HL-60 (cell line): ENCODE results near the gene TLCD1.
A peak's percentile ranks its signal among the peaks of the same experiment; 100 is the strongest.

Experiments
- DNase-seq, 2 experiments: peaks; one replicate each; pipeline ENCODE4 v3.0.0-alpha.2; 2010 to 2020; ENCODE audit warnings: low read depth in 1 of 2, low spot score in 1 of 2
- H3K27ac ChIP-seq: fragments of 250-450 bp; sonication (Bioruptor Pico); replicated peaks from 2 replicates; pipeline ENCODE4 v1.5.1; 2020; ENCODE audit warnings: mild to moderate bottlenecking, moderate library complexity
- H3K27me3 ChIP-seq: fragments of 250-450 bp; sonication (Bioruptor Pico); 2 replicates; pipeline ENCODE4 v1.5.1; 2021; ENCODE audit warnings: mild to moderate bottlenecking, moderate library complexity; ENCODE audit not compliant: insufficient read depth, poor library complexity, severe bottlenecking
- H3K4me3 ChIP-seq: replicated peaks from 2 replicates; pipeline ENCODE4 v1.5.1; 2011; ENCODE audit warnings: mild to moderate bottlenecking, control low read depth, low read length; ENCODE audit not compliant: insufficient read depth
- GABPA ChIP-seq: IDR thresholded peaks from 2 replicates; pipeline ENCODE4 v1.6.1; 2012; ENCODE audit warnings: low read depth
- POLR2AphosphoS5 ChIP-seq: IDR thresholded peaks from 2 replicates; pipeline ENCODE4 v1.6.1; 2012; ENCODE audit warnings: low read depth
- REST ChIP-seq: IDR thresholded peaks from 2 replicates; pipeline ENCODE4 v1.6.1; 2012; ENCODE audit warnings: low read depth; ENCODE audit not compliant: insufficient replicate concordance
- SPI1 ChIP-seq: IDR thresholded peaks from 2 replicates; pipeline ENCODE4 v1.6.1; 2012; ENCODE audit warnings: low read depth, mild to moderate bottlenecking, borderline replicate concordance
- TF ChIP-seq, protein P1 (sequence below): IDR thresholded peaks from one replicate; pipeline ENCODE4 v1.5.1; 2011; ENCODE audit warnings: low read length, control low read depth, inconsistent platforms; ENCODE audit not compliant: insufficient read depth

The TLCD1 gene

DNA sequence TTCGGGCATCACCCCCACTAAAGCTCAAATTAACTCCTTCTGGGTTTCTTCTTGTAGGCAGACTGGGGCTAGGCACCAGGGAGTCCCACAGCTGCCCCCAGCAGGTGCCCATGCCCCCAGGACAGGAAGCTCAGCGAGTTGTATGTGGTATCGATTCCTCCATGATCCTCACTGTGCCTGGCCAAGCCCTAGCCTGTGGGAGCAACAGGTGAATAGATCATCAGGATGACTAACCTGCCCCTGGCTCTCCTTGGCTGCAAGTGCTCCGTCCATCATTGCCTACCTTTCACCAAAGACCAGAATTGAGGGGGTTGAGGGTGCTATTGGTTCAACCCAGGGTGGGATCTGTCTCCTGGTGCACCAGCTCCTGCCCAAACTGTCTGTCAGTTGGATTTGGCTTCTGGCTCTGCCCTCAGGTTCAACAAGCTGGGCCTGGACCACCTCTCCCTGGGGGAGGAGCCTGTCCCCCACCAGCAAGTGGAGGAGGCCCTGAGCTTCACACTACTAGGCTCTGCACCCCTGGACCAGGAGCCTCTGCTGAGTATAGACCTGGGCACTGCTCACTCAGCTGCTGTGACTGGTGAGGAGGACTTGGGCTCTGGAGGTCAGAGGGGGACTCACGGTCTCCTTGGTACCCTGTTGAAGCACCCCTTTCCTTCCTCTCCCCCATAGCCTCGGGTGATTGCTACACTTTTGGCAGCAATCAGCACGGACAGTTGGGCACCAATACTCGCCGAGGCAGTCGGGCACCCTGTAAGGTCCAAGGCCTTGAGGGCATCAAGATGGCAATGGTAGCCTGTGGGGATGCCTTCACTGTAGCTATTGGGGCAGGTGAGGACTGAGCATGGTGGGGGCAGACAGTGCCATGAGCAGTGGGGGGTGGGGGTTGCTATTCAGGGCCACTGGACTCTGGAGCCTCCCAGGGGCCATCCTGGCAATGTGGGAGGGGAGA, 14.6 kb upstream of the TLCD1 start:
- no peak overlapping the region for H3K4me3 ChIP-seq
- H3K27ac ChIP-seq, result peak overlapping the region; percentile 26
- TF ChIP-seq POLR2AphosphoS5 (no peak), REST (no peak), SPI1 (no peak)
- TF ChIP-seq, protein P1, sequence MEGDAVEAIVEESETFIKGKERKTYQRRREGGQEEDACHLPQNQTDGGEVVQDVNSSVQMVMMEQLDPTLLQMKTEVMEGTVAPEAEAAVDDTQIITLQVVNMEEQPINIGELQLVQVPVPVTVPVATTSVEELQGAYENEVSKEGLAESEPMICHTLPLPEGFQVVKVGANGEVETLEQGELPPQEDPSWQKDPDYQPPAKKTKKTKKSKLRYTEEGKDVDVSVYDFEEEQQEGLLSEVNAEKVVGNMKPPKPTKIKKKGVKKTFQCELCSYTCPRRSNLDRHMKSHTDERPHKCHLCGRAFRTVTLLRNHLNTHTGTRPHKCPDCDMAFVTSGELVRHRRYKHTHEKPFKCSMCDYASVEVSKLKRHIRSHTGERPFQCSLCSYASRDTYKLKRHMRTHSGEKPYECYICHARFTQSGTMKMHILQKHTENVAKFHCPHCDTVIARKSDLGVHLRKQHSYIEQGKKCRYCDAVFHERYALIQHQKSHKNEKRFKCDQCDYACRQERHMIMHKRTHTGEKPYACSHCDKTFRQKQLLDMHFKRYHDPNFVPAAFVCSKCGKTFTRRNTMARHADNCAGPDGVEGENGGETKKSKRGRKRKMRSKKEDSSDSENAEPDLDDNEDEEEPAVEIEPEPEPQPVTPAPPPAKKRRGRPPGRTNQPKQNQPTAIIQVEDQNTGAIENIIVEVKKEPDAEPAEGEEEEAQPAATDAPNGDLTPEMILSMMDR, result no peak
- no peaks in the 10 kb centered on the region for H3K27me3 ChIP-seq
- no peak for DNase-seq

- H3K27ac ChIP-seq, result no peak overlapping the region
- DNase-seq, result no peak
- no peak overlapping the region for H3K4me3 ChIP-seq
- H3K27me3 ChIP-seq, result no peaks in the 10 kb centered on the region
- TF ChIP-seq REST (no peak), SPI1 (no peak; the same call in 1 of the 2 replicates), POLR2AphosphoS5 (peak; percentile 37; the same call in 1 of the 2 replicates)
- TF ChIP-seq, protein P1, result no peak
Observed at GRCh38 chr17:28738680-28739384, 12.8 kb upstream of the TLCD1 start.

DNA sequence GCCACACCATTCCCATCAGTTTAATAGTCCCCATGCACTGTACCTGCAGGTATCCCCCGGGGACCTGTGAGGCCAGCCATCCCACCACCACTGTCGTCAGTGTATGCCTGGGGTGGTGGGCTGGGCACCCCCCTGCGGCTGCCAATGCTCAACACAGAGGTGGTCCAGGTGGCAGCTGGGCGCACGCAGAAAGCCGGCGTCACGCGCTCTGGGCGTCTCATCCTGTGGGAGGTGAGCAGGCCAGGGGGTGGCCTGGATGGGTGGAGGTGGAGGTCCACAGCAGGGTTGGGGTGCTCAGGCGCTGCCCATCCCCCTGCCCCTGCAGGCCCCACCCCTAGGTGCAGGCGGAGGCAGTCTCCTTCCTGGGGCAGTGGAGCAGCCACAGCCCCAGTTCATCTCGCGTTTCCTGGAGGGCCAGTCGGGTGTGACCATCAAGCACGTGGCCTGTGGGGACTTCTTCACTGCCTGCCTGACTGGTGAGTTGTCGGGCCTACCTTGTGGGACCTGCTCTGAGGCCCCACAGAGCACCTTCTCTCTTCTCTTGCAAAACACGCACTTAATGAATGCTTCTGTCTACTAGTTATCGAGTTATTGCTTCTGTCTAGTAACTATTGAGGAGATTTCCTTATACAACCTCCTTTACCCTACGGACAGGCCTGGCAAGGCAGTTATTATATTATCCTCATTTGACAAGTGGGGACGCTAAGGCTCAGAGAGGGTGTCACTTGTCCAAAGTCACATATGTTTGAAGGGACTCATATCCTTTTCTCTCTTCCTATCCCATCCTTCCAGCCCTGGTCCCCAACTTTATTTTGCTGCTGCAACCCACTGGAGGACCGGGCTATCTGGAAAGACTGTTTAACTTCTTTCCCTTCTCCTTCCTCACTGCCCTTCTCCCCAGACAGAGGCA, 12.0 kb upstream of the TLCD1 start:
- DNase-seq, result no peak
- Histone ChIP-seq H3K27ac (no peak overlapping the region), H3K4me3 (no peak overlapping the region), H3K27me3 (no peaks in the 10 kb centered on the region)
- TF ChIP-seq GABPA (no peak), REST (no peak), POLR2AphosphoS5 (no peak), SPI1 (no peak)
- TF ChIP-seq, protein P1, result no peak
